HUES48 (cell line): ENCODE measurements around the gene MARS2.
"Not testable (repeated sequence)": the region's sequence is repeated elsewhere in the genome, so short reads cannot be mapped to it uniquely, and the experiment has no call there.

Experiments used
- H3K27ac ChIP-seq: one replicate; pipeline ENCODE4 v1.7.0; 2013; ENCODE audit warnings: low read depth, low read length, inconsistent platforms
- H3K27me3 ChIP-seq: 2 replicates; pipeline ENCODE4 v1.6.1; 2013; ENCODE audit warnings: mild to moderate bottlenecking, low read length; ENCODE audit not compliant: control insufficient read depth, insufficient read depth
- H3K36me3 ChIP-seq: 2 replicates; pipeline ENCODE4 v1.6.1; 2013; ENCODE audit warnings: low read length; ENCODE audit not compliant: control insufficient read depth, insufficient read depth
- H3K4me1 ChIP-seq: 2 replicates; pipeline ENCODE4 v1.6.1; 2013; ENCODE audit warnings: mild to moderate bottlenecking, low read length; ENCODE audit not compliant: control insufficient read depth, insufficient read depth
- H3K4me3 ChIP-seq: 2 replicates; pipeline ENCODE4 v1.5.1; 2013; ENCODE audit warnings: mild to moderate bottlenecking, low read depth, low read length
- H3K9ac ChIP-seq: 2 replicates; pipeline ENCODE4 v1.6.1; 2013; ENCODE audit warnings: mild to moderate bottlenecking, low read depth, low read length, moderate library complexity
- H3K9me3 ChIP-seq: 2 replicates; pipeline ENCODE4 v1.6.1; 2013; ENCODE audit warnings: low read length; ENCODE audit not compliant: control insufficient read depth, insufficient read depth

Gene MARS2

DNA sequence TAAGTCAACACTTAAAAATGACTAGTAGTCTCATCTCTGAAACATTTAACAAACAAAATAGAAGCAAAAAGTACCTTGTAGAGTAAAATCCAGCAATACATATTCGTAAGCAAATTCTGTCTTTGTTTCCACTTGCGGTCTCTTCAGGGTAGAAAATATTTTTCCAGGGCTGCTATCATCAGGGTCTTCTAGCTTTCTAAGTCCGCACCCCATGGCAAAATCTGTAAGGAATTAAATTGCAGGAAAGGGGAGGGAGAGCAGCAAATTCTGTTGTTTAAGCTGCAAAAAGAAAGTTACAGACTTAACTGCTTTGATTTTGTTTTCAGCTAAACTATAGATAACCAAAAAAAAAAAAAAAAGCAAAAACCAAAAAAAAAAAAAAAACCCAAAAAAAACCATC is 29.9 kb upstream of the MARS2 start, which contains the start of gene RFTN2:
TSS of gene RFTN2 (minus strand) at position 342 of the 400 bp plus-strand sequence. CDS start at position 213, 129 bp downstream.
- Histone ChIP-seq H3K4me3 (peak within 1 kb of the TSS; percentile 63), H3K27me3 (no peaks in the 10 kb centered on the region), H3K9ac (peak within 1 kb of the TSS; percentile 55), H3K27ac (peak within 1 kb of the TSS; percentile 67), H3K36me3 (no peaks in the 10 kb centered on the region), H3K4me1 (peaks cover 29% of the 10 kb centered on the region), H3K9me3 (no peaks in the 10 kb centered on the region)

DNA sequence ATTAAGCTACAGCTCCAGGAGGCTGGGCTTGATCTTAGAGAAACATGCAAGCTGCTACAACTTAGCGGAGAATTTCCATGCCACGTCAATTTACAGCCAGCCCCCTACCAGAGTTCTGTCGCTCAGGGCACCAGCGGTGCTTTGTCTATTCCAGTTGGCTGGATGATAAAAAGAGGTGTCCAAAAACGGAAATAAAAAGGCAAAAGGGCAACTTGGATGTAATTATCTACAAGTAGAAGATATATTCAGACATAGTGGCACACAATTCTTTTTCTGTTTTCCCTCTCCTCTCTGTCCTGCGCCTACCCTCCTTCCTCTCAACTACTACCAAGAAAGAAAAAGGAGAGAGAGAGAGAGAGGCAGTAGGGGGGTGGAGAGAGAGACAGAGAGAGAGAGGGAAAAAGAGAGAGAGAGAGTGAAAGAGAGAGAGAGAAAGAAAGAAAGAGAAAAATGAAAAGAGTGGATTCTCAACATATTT is 29.4 kb upstream of the MARS2 start:
- Histone ChIP-seq H3K36me3 (no peaks in the 10 kb centered on the region), H3K27ac (peak overlapping the region; percentile 67), H3K4me1 (peaks cover 29% of the 10 kb centered on the region), H3K9me3 (no peaks in the 10 kb centered on the region), H3K27me3 (no peaks in the 10 kb centered on the region), H3K4me3 (peak overlapping the region; percentile 63), H3K9ac (peak overlapping the region; percentile 55)

DNA sequence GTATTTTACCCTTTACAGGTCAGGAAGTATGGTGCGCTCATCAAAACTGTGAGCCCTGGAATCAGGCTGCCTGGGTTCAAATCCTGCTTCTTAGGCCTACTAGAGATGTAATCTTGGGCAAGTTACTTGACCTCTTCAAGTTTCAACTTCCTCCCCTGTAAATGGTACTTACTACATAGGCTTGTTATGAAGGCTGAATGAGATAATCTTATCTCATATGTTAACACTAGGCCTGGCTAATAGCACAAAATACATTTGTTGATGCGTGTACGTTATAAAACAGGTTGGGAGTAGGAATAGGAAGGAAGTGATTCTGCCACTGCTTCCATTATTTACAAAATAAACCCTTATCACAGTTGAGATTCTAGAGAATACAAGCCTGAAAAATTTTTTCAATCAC is 28.1 kb upstream of the MARS2 start:
- Histone ChIP-seq H3K27ac (no peak overlapping the region), H3K9me3 (no peaks in the 10 kb centered on the region), H3K27me3 (no peaks in the 10 kb centered on the region), H3K36me3 (no peaks in the 10 kb centered on the region), H3K9ac (no peak overlapping the region), H3K4me3 (no peak overlapping the region), H3K4me1 (peaks cover 29% of the 10 kb centered on the region)

DNA sequence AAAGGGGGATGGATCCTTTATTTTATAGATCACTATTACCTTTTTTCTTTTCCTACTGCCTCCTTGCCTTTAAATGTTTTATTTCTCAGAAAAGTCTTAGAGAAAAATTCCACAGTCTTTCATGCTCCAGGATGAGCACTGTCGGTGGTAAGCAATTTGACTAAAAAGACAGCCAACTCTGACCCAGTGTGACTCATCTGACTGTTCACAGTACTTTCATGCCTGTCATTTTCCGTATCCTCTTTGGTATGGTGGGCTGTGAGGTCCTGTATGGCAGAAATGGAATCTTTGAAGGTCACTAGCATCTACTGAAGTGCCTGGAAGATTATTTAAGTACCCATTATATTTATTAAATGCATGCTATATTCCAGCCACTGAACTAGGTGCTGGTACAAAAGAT is 27.7 kb upstream of the MARS2 start:
- no peaks in the 10 kb centered on the region for H3K9me3 ChIP-seq
- H3K27ac ChIP-seq: no peak overlapping the region
- no peak overlapping the region for H3K4me3 ChIP-seq
- peaks cover 29% of the 10 kb centered on the region for H3K4me1 ChIP-seq
- no peaks in the 10 kb centered on the region for H3K36me3 ChIP-seq
- H3K27me3 ChIP-seq: no peaks in the 10 kb centered on the region
- no peak overlapping the region for H3K9ac ChIP-seq

DNA sequence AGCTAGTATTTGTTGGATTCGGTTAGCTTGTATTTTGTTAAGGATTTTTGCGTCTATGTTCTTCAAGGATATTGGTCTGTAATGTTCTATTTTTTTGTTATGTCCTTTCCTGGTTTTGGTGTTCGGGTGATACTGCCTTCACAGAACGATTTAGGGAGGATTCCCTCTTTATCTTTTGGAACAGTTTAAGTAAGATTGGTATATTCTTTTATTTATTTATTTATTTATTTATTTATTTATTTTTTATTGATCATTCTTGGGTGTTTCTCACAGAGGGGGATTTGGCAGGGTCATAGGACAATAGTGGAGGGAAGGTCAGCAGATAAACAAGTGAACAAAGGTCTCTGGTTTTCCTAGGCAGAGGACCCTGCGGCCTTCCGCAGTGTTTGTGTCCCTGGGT is 10.0 kb upstream of the MARS2 start:
- H3K4me1 ChIP-seq, H3K9ac ChIP-seq, H3K4me3 ChIP-seq, H3K27ac ChIP-seq, H3K27me3 ChIP-seq, H3K36me3 ChIP-seq, H3K9me3 ChIP-seq: not testable (repeated sequence)

DNA sequence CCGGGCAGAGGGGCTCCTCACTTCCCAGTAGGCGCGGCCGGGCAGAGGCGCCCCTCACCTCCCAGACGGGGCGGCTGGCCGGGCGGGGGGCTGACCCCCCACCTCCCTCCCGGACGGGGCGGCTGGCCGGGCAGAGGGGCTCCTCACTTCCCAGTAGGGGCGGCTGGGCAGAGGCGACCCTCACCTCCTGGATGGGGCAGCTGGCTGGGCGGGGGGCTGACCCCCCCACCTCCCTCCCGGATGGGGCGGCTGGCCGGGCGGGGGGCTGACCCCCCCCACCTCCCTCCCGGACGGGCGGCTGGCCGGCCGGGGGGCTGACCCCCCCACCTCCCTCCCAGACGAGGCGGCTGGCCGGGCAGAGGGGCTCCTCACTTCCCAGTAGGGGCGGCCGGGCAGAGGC is 9.2 kb upstream of the MARS2 start:
- H3K27ac ChIP-seq, H3K36me3 ChIP-seq, H3K9ac ChIP-seq, H3K27me3 ChIP-seq, H3K4me1 ChIP-seq, H3K9me3 ChIP-seq, H3K4me3 ChIP-seq: not testable (repeated sequence)

DNA sequence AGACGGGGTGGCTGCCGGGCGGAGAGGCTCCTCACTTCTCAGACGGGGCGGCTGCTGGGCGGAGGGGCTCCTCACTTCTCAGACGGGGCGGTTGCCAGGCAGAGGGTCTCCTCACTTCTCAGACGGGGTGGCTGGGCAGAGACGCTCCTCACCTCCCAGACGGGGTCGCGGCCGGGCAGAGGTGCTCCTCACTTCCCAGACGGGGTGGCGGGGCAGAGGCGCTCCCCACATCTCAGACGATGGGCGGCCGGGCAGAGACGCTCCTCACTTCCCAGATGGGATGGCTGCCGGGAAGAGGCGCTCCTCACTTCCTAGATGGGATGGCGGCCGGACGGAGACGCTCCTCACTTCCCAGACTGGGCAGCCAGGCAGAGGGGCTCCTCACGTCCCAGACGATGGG is 8.6 kb upstream of the MARS2 start:
- H3K27me3 ChIP-seq, H3K27ac ChIP-seq, H3K9ac ChIP-seq, H3K4me3 ChIP-seq, H3K9me3 ChIP-seq, H3K36me3 ChIP-seq, H3K4me1 ChIP-seq: not testable (repeated sequence)

DNA sequence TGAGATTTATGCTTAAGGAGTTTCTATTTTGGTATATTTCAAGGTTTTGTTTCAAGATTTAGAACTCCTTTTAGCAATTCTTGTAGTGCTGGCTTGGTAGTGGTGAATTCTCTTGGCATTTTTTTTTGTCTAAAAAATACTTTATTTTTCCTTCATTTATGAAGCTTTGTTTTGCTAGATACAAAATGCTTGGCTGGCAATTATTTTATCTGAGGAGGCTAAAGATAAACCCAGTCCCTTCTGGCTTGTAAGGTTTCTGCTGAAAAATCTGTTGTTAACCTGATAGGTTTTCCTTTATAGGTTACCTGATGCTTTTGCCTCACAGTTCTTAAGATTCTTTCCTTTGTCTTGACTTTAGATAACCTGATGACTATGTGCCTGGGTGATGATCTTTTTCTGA is 5.4 kb upstream of the MARS2 start:
- H3K27ac ChIP-seq, H3K4me1 ChIP-seq, H3K27me3 ChIP-seq, H3K9ac ChIP-seq, H3K9me3 ChIP-seq, H3K4me3 ChIP-seq, H3K36me3 ChIP-seq: not testable (repeated sequence)

DNA sequence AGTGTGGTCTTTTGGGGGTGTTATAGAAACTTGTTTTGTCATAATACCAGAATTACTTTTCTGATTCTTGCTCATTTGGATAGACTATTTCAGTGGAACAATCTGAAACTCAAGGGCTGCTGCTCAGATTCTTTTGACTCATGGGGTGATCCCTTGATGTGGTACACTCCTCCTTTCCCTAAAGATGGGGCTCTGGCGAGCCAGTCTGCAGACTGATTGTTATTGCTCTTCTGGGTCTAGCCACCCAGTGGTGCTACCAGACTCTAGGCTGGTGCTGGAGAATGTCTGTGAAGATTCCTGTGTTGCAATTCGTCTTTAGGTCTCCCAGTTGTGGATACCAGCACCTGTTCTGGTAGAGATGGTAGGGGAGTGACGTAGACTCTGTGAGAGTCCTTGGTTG is 4.2 kb upstream of the MARS2 start:
- no peak overlapping the region for H3K4me3 ChIP-seq
- H3K27me3 ChIP-seq: no peaks in the 10 kb centered on the region
- no peaks in the 10 kb centered on the region for H3K36me3 ChIP-seq
- H3K9me3 ChIP-seq: no peaks in the 10 kb centered on the region
- 0 out of 2 replicates have a peak, but pooled peaks cover 10% of the 10 kb centered on the region for H3K4me1 ChIP-seq
- H3K9ac ChIP-seq: no peak overlapping the region
- H3K27ac ChIP-seq: no peak overlapping the region

DNA sequence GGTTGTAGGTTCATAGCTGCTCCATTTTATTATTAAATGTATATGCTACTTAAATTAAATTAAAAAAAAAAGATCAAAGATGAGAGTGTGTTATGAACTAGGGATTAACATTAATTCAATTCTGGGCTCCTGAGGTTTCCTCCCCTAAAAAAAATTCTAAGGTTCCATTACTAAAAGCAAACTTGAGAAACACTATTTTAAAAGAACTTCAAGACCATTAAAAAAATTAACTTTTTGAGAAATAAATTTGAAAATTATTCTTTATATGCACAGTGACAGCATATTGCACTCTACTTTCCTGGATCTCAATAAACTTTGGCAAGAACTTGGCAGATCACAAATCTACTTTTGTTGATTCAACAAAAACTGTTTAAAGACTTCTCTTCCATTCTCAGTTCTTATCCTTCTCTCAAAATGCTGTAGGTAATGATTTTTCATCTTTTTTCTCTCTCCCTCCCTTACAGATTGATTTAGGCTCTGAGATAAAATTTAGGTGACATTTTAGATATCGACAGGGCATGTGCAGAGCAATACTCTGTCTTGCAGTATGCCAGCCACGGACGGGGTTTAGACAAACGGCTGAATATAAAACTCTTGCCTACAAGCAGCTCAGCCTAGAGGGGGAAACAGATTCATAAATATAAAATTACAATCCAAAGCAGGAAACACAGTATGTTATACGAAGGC is 592 bp upstream of the MARS2 start:
- Histone ChIP-seq H3K27ac (peak overlapping the region; percentile 85), H3K9me3 (no peaks in the 10 kb centered on the region), H3K4me1 (peaks cover 25% of the 10 kb centered on the region), H3K4me3 (peak overlapping the region; percentile 69), H3K27me3 (no peaks in the 10 kb centered on the region), H3K9ac (peak overlapping the region; percentile 68), H3K36me3 (peaks cover 10% of the 10 kb centered on the region)

DNA sequence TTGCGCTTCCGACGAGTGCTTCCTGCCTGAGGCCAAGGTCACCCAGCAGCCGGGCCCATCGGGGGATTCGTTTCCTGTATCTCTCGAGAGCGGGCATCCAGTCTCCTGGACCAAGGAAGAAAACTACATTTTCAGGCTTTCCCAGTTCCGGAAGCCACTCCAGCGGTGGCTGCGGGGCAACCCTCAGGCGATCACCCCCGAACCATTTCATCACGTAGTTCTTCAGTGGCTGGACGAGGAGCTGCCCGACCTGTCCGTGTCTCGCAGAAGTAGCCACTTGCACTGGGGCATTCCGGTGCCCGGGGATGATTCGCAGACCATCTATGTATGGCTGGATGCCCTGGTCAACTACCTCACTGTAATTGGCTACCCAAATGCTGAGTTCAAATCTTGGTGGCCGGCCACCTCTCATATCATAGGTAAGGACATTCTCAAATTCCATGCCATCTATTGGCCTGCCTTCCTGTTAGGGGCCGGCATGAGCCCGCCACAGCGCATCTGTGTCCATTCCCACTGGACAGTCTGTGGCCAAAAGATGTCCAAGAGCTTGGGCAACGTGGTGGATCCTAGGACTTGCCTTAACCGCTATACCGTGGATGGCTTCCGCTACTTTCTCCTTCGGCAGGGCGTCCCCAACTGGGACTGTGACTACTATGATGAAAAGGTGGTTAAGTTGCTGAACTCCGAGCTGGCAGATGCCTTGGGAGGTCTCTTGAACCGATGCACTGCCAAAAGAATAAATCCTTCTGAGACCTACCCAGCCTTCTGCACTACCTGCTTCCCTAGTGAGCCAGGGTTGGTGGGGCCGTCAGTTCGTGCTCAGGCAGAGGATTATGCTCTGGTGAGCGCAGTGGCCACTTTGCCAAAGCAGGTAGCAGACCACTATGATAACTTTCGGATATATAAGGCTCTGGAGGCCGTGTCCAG is 1.0 kb downstream of the MARS2 start:
- Histone ChIP-seq H3K9ac (peak overlapping the region; percentile 70), H3K4me3 (peak overlapping the region; percentile 99)

More for the DNA sequence above, 1.0 kb downstream of the MARS2 start:
- Histone ChIP-seq H3K27me3 (no peaks in the 10 kb centered on the region), H3K9me3 (no peaks in the 10 kb centered on the region), H3K27ac (peak overlapping the region; percentile 75), H3K4me1 (peaks cover 25% of the 10 kb centered on the region), H3K36me3 (peaks cover 23% of the 10 kb centered on the region)
